Stimulated activated CD8-positive, alpha-beta memory T cell treated with anti-CD3 and anti-CD28 coated beads, Interleukin-15, amount 100 ng/mL, for 48 hours (primary cell): ENCODE measurements around the gene ESRRA.
A peak's percentile ranks its signal among the peaks of the same experiment; 100 is the strongest.

Source experiments
- DNase-seq, 2 donors: peaks; one replicate each; pipeline ENCODE4 v3.0.0-alpha.2; 2020; ENCODE audit warnings: low read depth in 2 of 2

The ESRRA gene

GRCh38 chr11:64275031-64275800 lies 30.1 kb upstream of the ESRRA start:
- DNase-seq = no peak

DNA sequence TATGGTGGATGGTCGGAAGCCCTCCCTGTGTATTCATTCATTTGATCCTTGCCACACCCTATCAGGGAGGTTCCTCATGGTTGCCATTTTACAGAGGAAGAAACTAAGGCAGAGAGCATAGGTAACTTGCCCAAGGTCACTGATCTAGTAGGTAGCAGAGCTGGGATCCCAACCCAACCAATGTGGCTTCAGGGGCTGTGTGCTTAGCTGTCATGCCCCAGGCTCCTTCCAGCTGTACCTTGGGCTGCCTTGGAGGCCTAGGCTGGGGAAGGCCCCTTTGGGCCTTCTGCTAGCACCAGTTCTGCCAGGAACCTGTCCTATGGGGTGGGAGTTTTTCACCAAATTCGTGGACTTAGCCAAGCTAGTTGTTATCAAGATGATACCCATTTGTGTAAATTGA lies 29.5 kb upstream of the ESRRA start:
- DNase-seq = no peak

DNA sequence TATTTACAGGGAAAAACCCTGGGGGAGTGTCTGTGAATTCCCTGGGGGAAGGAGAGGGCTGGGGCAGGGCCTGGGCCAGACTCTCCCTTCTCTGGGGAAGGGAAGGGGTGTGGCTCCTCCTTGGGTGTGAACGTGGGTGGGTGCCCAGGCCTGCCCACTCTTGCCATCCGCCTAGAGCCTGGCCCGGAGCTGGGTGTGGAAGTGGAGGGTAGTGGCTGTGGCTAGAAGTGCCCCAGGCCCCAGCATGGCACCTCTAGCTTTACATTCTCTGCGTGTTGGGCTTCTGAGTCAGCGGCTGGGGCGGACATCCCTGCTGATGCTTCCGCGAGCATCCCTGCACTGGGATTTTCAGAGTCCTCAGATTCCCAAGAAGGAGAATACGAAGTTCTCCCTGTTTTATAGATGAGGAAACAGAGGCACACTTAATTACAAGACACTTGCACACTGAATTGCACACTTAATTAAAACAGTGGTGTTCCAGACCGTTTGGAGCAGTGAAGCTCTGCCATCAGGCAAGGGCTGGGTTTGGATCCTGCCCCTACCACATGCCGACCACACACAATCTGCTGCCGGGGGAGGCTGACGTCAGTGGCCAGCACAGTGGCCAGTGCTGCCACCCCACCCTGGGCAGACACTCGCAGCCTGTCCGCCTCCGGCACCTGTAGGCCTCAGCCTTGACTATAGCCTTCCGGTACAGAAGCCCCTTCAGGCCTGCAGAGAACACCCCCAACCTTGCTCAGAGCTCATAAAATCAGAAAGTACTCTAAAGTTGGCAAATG lies 28.5 kb upstream of the ESRRA start:
- DNase-seq = no peak

GRCh38 chr11:64278576-64279190 lies 26.6 kb upstream of the ESRRA start:
- DNase-seq = no peak

- DNase-seq = no peak
These were observed 23.2 kb upstream of the ESRRA start for GRCh38 chr11:64281957-64282770.

DNA sequence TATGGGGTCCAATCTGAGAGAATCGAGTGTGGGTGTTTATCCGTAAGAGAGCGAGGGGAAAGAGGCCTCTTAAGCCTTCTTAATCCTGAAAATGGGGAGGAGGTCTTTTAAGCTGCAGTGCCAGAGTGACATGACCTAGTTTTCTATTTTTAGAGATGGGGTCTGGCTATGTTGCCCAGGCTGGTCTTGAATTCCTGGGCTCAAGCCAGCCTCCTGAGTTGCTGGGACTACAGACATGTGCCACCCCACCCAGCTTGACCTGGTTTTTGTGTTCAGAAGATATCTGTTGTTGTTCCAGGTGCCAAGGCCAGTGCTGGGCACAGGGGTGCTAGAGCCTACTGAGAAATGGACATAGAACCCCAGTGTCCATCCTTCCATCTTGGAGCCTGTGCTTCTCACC lies 22.2 kb upstream of the ESRRA start:
- DNase-seq = no peak

- peak; percentile 88 to 90 for DNase-seq
These were observed 21.0 kb upstream of the ESRRA start, which contains the start of gene BAD for GRCh38 chr11:64284048-64284961. BAD (minus strand) TSS chr11:64284665; CDS start chr11:64284368, 297 bp downstream.

DNA sequence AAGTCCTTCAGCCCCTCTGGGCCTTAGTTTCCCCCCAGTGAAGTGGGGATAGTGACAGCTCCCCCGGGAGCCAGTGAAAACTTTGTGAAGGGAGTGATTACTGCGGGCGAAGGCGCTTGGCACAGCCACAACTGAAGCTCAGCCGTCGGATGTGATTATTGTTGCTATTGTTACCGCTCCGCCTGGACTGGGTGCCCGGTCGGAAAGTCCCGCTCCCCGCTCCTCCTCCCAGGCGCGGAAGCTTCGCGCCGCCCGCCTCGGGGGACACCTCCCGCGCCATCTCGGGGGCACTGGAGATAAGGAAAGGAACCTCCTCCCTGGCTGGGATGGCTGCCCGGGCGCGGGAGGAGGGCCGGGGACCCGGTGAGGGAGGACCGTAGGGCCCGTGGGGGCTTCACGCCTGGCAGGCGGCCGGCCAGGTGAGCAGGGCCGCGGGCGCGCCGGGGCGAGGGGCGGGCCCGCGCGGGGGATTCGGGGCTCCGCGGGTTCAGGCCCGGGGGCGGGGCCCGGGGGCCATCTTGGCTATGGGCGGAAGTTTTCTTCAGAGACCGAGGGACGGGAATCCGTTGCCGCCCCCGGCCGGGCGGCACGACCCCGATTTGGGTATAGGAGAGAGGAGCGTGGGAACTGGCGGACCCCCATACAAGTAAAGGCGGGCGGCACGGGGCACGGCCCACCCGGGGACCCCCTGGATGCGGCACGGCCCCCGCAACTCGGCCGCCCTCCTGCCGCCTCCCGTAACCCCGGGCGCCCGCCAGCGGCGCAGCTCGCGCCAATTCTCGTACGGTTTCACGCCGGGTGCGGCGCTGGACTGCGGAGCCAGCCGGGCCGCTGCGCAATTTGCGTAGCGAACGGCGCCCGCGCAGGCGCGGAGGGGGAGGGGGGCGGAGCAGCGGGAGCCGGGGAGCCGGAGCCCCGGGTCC lies 20.1 kb upstream of the ESRRA start, which contains the start of gene GPR137:
Gene GPR137 (plus strand): TSS at position 887 of the 923 bp plus-strand sequence. CDS start 677 bp downstream, outside the sequence.
- peak; percentile 83 to 86 for DNase-seq

DNA sequence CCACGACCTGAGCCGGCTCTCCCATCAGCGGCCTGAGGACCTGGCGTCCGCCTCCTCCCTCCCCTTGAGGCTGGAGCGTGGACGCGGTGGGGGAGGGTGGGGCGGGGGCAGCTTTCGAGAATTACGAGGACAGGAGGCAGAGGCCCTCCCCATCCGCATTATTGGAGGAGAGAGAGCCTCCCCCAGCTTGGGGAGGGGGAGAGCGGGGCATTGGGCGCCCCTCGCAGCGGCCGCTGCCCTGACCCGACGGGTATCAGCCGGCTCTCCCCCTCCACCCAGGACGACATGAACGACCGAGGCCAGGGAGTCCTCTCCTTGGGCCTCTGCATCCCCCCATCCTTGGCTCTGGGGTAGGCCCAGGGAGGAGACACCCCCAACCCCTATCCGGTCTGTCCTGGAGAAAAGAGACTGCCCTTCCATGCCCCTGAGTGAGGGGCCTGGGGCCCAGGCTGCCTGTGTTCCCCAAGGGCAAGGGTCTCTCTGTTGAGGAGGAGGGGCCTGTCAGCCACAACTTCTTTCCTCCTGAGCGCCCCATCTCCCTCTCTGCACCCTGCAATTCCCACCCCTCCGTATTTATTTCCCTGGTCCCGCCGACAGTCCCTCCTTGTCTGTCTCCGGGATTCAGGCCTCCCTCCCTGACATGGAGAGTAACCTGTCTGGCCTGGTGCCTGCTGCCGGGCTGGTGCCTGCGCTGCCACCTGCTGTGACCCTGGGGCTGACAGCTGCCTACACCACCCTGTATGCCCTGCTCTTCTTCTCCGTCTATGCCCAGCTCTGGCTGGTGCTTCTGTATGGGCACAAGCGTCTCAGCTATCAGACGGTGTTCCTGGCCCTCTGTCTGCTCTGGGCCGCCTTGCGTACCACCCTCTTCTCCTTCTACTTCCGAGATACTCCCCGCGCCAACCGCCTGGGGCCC lies 19.2 kb upstream of the ESRRA start:
- no peak for DNase-seq

DNA sequence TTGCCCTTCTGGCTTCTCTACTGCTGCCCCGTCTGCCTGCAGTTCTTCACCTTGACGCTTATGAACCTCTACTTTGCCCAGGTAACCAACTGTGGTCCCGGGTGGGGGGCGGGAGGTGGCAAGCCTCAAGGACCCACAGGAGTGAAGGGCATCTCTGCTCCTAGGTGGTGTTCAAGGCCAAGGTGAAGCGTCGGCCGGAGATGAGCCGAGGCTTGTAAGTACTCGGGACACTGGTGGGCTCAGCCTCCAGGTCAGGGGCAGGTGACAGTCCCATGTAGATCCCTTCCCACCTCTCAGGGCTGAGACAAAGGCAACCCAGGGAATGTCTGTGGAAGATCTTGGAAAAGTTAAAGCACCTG lies 18.5 kb upstream of the ESRRA start:
- DNase-seq = no peak

GRCh38 chr11:64287676-64288352 lies 17.5 kb upstream of the ESRRA start:
- DNase-seq = no peak

GRCh38 chr11:64288353-64288750 lies 17.0 kb upstream of the ESRRA start:
- no peak for DNase-seq

GRCh38 chr11:64289002-64289564 lies 16.2 kb upstream of the ESRRA start:
- no peak for DNase-seq

DNA sequence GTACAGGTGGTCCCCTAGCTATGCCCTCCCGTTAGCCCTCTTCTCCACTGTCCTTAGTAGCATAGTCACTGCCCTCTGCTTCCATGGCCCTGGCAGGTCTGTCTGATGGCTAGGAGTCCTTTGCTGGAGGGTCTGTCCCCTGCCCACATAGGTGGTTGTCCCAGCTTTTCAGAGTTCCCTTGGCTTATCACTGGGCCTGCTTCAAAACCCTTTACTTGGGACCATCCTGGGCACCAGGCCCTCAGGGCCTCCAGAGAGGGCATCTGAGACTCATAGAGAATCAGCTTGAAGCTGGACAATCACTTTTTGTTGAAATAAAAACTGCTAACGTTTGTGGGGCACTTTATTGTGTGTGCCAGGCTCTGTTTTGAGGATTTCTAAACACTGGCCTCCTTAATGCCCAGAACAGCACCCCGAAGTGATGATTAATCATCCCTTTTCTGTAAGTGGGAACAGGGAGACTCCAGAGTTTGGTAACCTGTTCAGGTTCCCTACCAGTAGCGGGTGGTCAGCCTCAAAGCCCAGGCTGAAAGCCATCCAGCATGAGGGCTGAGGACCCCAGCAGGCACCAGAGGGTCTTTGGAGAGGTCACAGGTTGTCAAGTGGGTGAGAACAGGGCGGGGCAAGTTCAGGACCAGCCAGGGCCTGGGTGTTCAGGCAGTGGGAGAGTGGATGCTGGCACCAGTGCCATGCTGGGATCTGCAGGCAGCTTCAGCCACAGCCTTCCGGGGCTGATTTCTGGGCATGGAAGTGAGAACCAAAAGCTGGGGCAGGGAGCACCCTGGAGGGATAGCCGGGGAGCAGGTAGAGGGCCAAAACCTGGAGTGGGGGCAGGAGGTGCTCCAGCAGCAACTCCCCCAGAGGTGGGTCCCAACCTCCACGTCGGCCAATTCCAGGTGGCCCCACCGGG lies 14.7 kb upstream of the ESRRA start:
- no peak for DNase-seq

GRCh38 chr11:64291262-64291751 lies 14.0 kb upstream of the ESRRA start, which contains the start of gene KCNK4:
KCNK4 (plus strand) TSS chr11:64291302; CDS start chr11:64293019, 1,717 bp downstream.
- DNase-seq = no peak
